Osteoblast (primary cell): ENCODE measurements around the gene ABCG2. TPM values are rescaled to one million over a fixed set of nuclear protein-coding genes. Genes with fewer than 3 reads are reported as not detected.

ENCODE experiments used
- DNase-seq: peaks from one replicate; pipeline ENCODE4 v3.0.0; 2011; ENCODE audit warnings: low spot score, mixed read lengths; ENCODE audit not compliant: insufficient read length; ENCODE audit errors: missing footprints
- H2AFZ ChIP-seq: 2 replicates; pipeline ENCODE4 v1.6.0; 2011; ENCODE audit warnings: mild to moderate bottlenecking, low read length
- H3K27ac ChIP-seq: 2 replicates; pipeline ENCODE4 v1.5.1; 2011; ENCODE audit warnings: mild to moderate bottlenecking, low read depth, low read length, moderate library complexity
- H3K27me3 ChIP-seq: 2 replicates; pipeline ENCODE4 v1.6.0; 2012; ENCODE audit warnings: mild to moderate bottlenecking, control low read depth, inconsistent platforms, low read length, moderate library complexity; ENCODE audit not compliant: insufficient read depth
- H3K36me3 ChIP-seq: 2 replicates; pipeline ENCODE4 v1.5.1; 2011; ENCODE audit warnings: mild to moderate bottlenecking, low read length, control low read depth, moderate library complexity; ENCODE audit not compliant: insufficient read depth
- H3K4me1 ChIP-seq: 2 replicates; pipeline ENCODE4 v1.5.1; 2011; ENCODE audit warnings: mild to moderate bottlenecking, low read length, control low read depth, moderate library complexity; ENCODE audit not compliant: insufficient read depth
- H3K4me2 ChIP-seq: 2 replicates; pipeline ENCODE4 v1.6.0; 2011; ENCODE audit warnings: mild to moderate bottlenecking, low read length; ENCODE audit not compliant: insufficient read depth
- H3K4me3 ChIP-seq: fragments of 200-600 bp; sonication (generic); 3 replicates; pipeline ENCODE4 v1.5.1; 2012; ENCODE audit warnings: mild to moderate bottlenecking, low read length, inconsistent platforms; ENCODE audit not compliant: insufficient read depth
- H3K79me2 ChIP-seq: 2 replicates; pipeline ENCODE4 v1.6.0; 2012; ENCODE audit warnings: mild to moderate bottlenecking, low read length, control low read depth, inconsistent platforms; ENCODE audit not compliant: insufficient read depth
- H3K9me3 ChIP-seq: 2 replicates; pipeline ENCODE4 v1.5.1; 2011; ENCODE audit warnings: low read depth, low read length, control low read depth
- H4K20me1 ChIP-seq: 2 replicates; pipeline ENCODE4 v1.6.0; 2012; ENCODE audit warnings: mild to moderate bottlenecking, low read length, control low read depth; ENCODE audit not compliant: insufficient read depth
- total RNA-seq: library from RNA; depleted of rRNA; stranded (reverse); fragments of >200 nt; gene quantifications from 2 replicates; pipeline ENCODE4 v1.2.3, GENCODE V29; 2012
- TF ChIP-seq, protein P1 (sequence below): IDR thresholded peaks from 2 replicates; pipeline ENCODE4 v1.5.1; 2011; ENCODE audit warnings: mild to moderate bottlenecking, low read depth, low read length, moderate library complexity; ENCODE audit errors: extremely low read depth

ABCG2 gene
- total RNA-seq, 1 donor, result 0.36 TPM

DNA sequence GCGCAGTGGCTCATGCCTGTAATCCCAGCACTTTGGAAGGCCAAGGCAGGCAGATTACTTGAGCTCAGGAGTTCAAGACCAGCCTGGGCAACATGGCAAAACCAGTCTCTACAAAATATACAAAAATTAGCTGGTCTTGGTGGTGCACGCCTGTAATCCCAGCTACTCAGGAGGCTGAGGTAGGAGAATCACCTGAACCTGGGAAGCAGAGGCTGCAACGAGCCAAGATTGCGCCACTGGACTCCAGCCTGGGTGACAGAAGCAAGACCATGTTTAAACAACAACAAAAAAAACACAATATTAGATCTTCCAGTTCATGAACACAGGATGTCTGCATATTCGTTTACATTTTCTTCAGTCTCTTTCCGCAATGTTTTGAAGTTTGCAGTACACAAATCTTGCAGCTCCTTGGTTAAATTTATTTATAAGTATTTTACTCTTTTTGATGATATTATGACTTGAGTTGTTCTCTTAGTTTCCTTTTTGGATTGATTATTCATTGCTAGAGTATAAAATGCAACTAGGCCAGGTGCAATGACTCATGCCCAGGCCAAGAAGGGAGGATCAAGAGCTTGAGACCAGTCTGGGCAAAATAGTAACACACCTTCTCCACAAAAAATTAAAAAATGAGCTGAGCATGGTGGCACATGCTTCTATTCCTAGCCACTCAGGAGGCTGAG lies 30.4 kb upstream of the ABCG2 start:
- H3K4me2 ChIP-seq, result no peak overlapping the region
- no peaks in the 10 kb centered on the region for H3K27me3 ChIP-seq
- no peak overlapping the region for H3K27ac ChIP-seq
- H3K36me3 ChIP-seq, result no peaks in the 10 kb centered on the region
- H2AFZ ChIP-seq, result no peak overlapping the region
- H3K4me1 ChIP-seq, result no peaks in the 10 kb centered on the region
- H3K4me3 ChIP-seq, result no peak overlapping the region
- H4K20me1 ChIP-seq, result no peaks in the 10 kb centered on the region
- no peaks in the 10 kb centered on the region for H3K79me2 ChIP-seq
- DNase-seq, result no peak
- TF ChIP-seq, protein P1, sequence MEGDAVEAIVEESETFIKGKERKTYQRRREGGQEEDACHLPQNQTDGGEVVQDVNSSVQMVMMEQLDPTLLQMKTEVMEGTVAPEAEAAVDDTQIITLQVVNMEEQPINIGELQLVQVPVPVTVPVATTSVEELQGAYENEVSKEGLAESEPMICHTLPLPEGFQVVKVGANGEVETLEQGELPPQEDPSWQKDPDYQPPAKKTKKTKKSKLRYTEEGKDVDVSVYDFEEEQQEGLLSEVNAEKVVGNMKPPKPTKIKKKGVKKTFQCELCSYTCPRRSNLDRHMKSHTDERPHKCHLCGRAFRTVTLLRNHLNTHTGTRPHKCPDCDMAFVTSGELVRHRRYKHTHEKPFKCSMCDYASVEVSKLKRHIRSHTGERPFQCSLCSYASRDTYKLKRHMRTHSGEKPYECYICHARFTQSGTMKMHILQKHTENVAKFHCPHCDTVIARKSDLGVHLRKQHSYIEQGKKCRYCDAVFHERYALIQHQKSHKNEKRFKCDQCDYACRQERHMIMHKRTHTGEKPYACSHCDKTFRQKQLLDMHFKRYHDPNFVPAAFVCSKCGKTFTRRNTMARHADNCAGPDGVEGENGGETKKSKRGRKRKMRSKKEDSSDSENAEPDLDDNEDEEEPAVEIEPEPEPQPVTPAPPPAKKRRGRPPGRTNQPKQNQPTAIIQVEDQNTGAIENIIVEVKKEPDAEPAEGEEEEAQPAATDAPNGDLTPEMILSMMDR, result no peak
- no peaks in the 10 kb centered on the region for H3K9me3 ChIP-seq

DNA sequence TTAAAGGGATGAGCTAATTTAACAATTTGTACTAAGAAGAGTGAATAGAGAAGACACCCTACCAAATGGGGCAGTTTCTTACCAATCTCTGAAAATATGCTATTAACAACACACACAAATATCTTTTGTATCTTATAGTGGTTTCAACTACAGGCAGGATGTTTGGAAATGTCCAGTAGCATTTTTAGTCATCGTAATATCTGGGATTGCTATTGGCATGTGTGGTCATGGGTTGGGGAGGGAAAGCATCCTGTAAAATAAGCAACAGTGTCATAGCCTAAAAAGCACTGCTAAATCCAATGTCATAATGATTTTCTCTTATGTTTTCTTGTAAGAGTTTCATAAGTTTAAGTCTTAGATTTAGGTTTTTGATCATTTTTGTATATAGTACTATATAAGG lies 29.3 kb upstream of the ABCG2 start:
- Histone ChIP-seq H3K27me3 (no peaks in the 10 kb centered on the region), H3K27ac (no peak overlapping the region), H3K4me1 (no peaks in the 10 kb centered on the region), H2AFZ (no peak overlapping the region), H3K36me3 (no peaks in the 10 kb centered on the region), H3K4me2 (no peak overlapping the region), H4K20me1 (no peaks in the 10 kb centered on the region), H3K9me3 (no peaks in the 10 kb centered on the region), H3K79me2 (no peaks in the 10 kb centered on the region), H3K4me3 (no peak overlapping the region)
- TF ChIP-seq, protein P1, result no peak
- peak; percentile 29 for DNase-seq

DNA sequence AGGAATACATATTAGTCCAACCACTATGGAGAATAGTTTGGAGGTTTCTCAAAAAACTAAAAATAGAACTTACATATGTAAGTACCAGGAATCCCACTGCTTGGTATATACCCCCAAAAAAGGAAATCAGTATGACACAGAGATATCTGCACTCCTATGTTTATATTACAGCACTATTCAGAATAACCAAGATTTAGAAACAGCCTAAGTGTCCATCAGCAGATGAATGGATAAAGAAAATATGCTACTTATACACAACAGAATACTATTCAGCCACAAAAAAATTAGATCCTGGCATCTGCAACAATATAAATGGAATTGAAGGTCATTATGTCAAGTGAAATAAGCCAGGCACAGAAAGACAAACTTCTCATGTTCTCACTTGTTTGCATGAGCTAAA lies 27.5 kb upstream of the ABCG2 start:
- no peak overlapping the region for H2AFZ ChIP-seq
- DNase-seq, result no peak
- H3K9me3 ChIP-seq, result no peaks in the 10 kb centered on the region
- TF ChIP-seq, protein P1, result no peak
- H3K27ac ChIP-seq, result no peak overlapping the region
- no peaks in the 10 kb centered on the region for H3K36me3 ChIP-seq
- no peaks in the 10 kb centered on the region for H4K20me1 ChIP-seq
- no peaks in the 10 kb centered on the region for H3K4me1 ChIP-seq
- H3K27me3 ChIP-seq, result no peaks in the 10 kb centered on the region
- no peak overlapping the region for H3K4me3 ChIP-seq
- no peaks in the 10 kb centered on the region for H3K79me2 ChIP-seq
- no peak overlapping the region for H3K4me2 ChIP-seq

- no peaks in the 10 kb centered on the region for H4K20me1 ChIP-seq
- TF ChIP-seq, protein P1, result no peak
These were observed 20.8 kb upstream of the ABCG2 start for GRCh38 chr4:88179261-88179660.

More at GRCh38 chr4:88179261-88179660, 20.8 kb upstream of the ABCG2 start:
- DNase-seq, result no peak
- H3K4me3 ChIP-seq, result no peak overlapping the region
- no peaks in the 10 kb centered on the region for H3K9me3 ChIP-seq
- no peak overlapping the region for H3K27ac ChIP-seq
- no peak overlapping the region for H3K4me2 ChIP-seq
- no peaks in the 10 kb centered on the region for H3K36me3 ChIP-seq
- H2AFZ ChIP-seq, result no peak overlapping the region
- peaks cover 10% of the 10 kb centered on the region for H3K4me1 ChIP-seq
- H3K27me3 ChIP-seq, result no peaks in the 10 kb centered on the region
- H3K79me2 ChIP-seq, result no peaks in the 10 kb centered on the region
